ENCODE data around the gene CFAP157. TPM values are rescaled to one million over a fixed set of nuclear protein-coding genes. Genes with fewer than 3 reads are reported as not detected.

Gene CFAP157
- total and polyA plus RNA-seq, 2 of the 13 experiments (the other 11 are each of a cell fraction or from before 2014, with no cell fraction given), result 0.07 TPM; not detected in 1

GRCh38 chr9:127729522-127730256 is 22.9 kb downstream of the CFAP157 start (continued):
- TF ChIP-seq ZNF251 (CRISPR knock-in tag; IDR thresholded peaks at IDR 0.05), result no peak
- TF ChIP-seq ATF7 (IDR thresholded peaks at IDR 0.05), result no peak
- no peak for TF ChIP-seq ATF7 (CRISPR knock-in tag; IDR thresholded peaks at IDR 0.05)
- 0 out of 2 replicates have a peak, but pooled peaks have one; percentile 22 for TF ChIP-seq HNF4G (IDR thresholded peaks at IDR 0.05; ENCODE audit: borderline replicate concordance, low read depth, low read length)
- TF ChIP-seq HNF4G (CRISPR knock-in tag; IDR thresholded peaks at IDR 0.05; ENCODE audit: borderline replicate concordance, low read depth), result no peak
- TF ChIP-seq ZNF687 (CRISPR knock-in tag; IDR thresholded peaks at IDR 0.05), result peak; percentile 84
- TF ChIP-seq SOX6 (IDR thresholded peaks at IDR 0.05), result no peak
- peak; percentile 33; the same call in 1 of the 2 replicates for TF ChIP-seq SOX6 (CRISPR knock-in tag; IDR thresholded peaks at IDR 0.05)
- TF ChIP-seq ZNF101 (CRISPR knock-in tag; IDR thresholded peaks at IDR 0.05; ENCODE audit: borderline replicate concordance, low read depth), result no peak
- TF ChIP-seq PHB2 (IDR thresholded peaks at IDR 0.05; ENCODE audit: partially characterized antibody), result no peak
- TF ChIP-seq TCF12 (IDR thresholded peaks at IDR 0.05), result no peak
- no peak for TF ChIP-seq TCF12 (CRISPR knock-in tag; IDR thresholded peaks at IDR 0.05)
- no peak for TF ChIP-seq ZNF3 (CRISPR knock-in tag; IDR thresholded peaks at IDR 0.05)
- no peak for TF ChIP-seq ZFAT (CRISPR knock-in tag; conservative IDR thresholded peaks at IDR 0.05)
- TF ChIP-seq ZNF124 (CRISPR knock-in tag; IDR thresholded peaks at IDR 0.05), result no peak
- TF ChIP-seq FOXK1 (CRISPR knock-in tag; IDR thresholded peaks at IDR 0.05; ENCODE audit: borderline replicate concordance, low read depth), result no peak
- TF ChIP-seq PRDM4 (CRISPR knock-in tag; IDR thresholded peaks at IDR 0.05; ENCODE audit: borderline replicate concordance), result no peak
- TF ChIP-seq ZSCAN29 (CRISPR knock-in tag; conservative IDR thresholded peaks at IDR 0.05), result no peak
- TF ChIP-seq TBP (CRISPR knock-in tag; IDR thresholded peaks at IDR 0.05), result no peak
- no peak for TF ChIP-seq IKZF4 (CRISPR knock-in tag; IDR thresholded peaks at IDR 0.05; ENCODE audit: borderline replicate concordance, low read depth, not compliant biosample characterization)
- no peak for TF ChIP-seq KAT8 (CRISPR knock-in tag; IDR thresholded peaks at IDR 0.05)
- TF ChIP-seq, protein P1, sequence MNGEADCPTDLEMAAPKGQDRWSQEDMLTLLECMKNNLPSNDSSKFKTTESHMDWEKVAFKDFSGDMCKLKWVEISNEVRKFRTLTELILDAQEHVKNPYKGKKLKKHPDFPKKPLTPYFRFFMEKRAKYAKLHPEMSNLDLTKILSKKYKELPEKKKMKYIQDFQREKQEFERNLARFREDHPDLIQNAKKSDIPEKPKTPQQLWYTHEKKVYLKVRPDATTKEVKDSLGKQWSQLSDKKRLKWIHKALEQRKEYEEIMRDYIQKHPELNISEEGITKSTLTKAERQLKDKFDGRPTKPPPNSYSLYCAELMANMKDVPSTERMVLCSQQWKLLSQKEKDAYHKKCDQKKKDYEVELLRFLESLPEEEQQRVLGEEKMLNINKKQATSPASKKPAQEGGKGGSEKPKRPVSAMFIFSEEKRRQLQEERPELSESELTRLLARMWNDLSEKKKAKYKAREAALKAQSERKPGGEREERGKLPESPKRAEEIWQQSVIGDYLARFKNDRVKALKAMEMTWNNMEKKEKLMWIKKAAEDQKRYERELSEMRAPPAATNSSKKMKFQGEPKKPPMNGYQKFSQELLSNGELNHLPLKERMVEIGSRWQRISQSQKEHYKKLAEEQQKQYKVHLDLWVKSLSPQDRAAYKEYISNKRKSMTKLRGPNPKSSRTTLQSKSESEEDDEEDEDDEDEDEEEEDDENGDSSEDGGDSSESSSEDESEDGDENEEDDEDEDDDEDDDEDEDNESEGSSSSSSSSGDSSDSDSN (CRISPR knock-in tag; IDR thresholded peaks at IDR 0.05), result peak; percentile 85
- TF ChIP-seq ZMYM4 (CRISPR knock-in tag; IDR thresholded peaks at IDR 0.05), result no peak
